GM21447 (cell line): ENCODE results near the gene MIX23.

ENCODE experiments used
- ATAC-seq: cut with Tn5 transposase; IDR thresholded peaks from one replicate; pipeline ENCODE4 v1.9.1; 2021; ENCODE audit not compliant: unreplicated experiment

The MIX23 gene

DNA sequence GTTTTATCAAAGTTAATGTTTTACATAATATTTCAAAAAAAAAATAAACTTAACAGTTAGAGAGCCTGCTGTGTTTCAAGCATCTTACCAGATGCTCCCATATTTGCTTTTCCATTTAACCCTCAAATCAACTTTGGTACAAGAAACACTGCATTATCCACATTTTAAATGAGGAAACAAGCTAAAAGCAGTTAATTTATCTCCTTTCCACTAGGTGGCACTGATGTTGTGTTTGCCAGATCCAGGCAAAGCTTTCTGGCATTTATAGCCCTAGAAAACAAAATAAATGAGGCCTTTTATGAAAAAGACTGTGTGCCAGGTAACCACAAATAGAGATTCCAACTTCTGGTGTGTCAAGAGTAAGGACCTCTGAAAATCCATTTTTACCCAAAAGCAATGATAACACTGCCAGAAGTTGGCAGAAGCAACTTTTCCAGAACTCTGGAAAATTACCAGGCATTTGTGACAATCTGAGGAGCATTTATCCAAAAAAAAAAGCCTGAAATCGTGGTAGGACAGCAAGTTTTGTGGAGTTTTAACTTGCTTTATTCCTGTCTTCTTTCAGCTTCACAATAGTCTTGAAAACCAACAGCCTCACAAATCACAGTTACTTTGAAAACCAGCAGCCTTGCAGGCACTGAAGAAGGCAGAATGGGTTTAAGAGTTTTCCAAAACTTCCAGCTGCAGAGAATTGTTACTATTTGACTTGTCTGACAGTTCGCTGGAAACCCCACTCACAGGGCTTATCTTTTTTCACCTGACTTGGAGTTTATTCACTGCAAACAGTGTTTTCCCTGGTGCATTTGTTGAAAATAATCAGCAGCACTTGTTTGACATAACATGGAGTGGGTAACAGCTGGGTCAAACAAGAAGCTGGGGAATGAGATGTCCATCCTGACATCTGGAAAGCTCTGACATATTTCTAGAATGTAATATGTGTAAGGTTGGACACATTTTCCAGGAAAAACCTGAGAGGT is 10.1 kb upstream of the MIX23 start:
- ATAC-seq: no peak

DNA sequence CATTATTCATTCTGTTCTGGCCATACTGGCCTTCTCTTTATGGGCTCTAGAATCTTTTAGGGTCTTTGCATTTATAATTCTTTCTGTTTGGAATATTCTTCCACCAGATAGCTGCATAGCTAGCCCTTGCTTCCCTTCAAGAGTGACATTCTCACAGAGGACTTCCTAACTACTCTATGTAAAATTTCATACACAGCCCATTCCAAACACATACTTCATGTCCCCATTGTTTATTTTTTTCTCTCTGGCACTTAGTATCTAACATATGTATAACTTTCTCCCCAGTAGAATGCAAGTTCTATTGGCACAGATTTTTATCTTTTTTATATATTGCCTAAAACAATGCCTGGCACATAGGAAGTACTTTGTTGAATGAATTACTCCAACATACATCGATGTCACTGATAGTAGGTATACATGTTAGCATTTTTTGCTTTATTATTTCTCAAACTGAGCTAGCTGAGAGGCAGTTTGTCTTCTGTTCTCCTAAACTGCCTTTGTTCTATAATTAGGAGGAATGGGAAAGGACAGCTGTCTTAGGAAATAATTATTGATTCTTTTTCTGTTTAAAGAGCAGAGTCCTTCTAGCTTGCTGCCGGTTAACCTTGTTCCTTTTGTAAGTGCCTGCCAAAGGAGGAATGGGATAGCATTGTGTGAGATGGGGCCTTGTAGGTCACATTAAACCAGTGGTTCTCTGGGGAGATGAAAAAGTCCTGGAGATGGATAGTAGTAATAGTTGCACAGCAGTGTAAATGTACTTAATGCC is 8.8 kb upstream of the MIX23 start:
- no peak for ATAC-seq

DNA sequence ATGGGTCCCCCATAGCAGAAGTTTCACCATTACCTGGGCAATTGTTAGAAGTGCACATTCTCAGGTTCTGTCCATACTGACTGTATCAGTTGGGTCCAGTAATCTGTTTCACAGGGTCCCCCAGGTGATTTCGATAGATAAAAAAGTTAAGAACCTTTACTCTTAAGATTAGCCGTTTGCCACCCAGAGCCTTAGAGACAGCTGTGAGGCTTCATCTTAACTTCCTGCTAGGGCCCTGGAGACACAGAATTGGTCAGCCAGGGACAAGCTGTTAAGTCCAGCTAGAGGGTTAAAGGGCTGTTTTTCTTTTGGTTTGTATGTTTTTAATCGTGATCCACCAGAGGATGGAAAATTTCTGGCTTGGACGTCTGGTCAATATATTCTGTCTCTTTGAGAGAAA is 7.6 kb upstream of the MIX23 start:
- ATAC-seq: no peak

DNA sequence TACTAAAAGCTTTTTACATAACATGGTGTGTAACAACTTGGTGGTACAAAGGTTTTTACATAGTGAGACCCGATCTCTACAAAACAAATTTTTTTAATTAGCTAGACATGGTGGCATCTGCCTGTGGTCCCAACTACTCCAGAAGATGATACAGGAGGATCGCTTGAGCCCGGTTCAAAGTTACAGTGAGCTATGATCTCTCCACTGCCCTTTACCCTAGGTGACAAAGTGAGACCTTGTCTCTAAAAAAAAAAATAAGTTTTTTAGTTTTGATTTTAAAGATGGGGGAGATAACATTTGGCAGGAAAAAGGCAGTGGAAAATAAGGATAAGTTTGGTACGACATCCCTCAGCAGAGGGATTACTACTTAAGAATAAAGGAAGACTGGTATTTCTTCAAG is 6.9 kb upstream of the MIX23 start:
- no peak for ATAC-seq

DNA sequence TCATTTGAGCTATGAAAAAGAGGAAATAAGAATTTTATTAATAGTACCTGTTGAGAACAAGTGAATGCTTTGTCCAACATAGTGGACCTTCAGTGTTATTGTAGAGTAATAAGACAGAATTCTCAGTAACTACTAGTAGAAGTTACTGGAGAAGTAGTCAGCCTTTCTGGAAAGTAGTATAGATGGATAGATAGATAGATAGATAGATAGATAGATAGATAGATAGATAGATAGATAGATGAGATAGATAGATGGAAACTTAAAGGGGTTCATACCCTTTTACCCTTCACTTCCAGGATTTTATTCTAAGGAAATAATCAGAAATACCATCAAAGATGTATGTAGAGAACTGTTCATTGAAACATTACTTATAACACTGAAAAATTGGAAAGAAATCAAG is 6.2 kb upstream of the MIX23 start:
- no peak for ATAC-seq

DNA sequence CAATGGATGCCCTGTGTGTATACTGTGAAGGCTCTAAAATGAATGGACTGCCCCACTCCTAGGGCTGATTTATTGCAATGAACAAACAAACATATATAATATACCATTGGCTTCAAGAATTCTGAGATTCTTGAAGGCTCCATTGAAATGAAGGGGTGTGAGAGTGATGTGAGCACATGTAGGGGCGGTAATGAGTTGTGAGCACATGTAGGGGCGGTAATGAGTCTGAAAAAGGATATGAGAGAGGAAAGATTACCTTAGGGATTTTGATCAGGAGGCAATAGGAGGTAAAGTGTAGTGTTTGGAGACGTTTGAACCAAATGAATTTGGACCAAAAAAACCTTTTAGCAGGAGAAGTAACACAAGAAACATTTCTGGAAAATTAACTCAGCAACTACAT is 4.7 kb upstream of the MIX23 start:
- ATAC-seq: no peak

DNA sequence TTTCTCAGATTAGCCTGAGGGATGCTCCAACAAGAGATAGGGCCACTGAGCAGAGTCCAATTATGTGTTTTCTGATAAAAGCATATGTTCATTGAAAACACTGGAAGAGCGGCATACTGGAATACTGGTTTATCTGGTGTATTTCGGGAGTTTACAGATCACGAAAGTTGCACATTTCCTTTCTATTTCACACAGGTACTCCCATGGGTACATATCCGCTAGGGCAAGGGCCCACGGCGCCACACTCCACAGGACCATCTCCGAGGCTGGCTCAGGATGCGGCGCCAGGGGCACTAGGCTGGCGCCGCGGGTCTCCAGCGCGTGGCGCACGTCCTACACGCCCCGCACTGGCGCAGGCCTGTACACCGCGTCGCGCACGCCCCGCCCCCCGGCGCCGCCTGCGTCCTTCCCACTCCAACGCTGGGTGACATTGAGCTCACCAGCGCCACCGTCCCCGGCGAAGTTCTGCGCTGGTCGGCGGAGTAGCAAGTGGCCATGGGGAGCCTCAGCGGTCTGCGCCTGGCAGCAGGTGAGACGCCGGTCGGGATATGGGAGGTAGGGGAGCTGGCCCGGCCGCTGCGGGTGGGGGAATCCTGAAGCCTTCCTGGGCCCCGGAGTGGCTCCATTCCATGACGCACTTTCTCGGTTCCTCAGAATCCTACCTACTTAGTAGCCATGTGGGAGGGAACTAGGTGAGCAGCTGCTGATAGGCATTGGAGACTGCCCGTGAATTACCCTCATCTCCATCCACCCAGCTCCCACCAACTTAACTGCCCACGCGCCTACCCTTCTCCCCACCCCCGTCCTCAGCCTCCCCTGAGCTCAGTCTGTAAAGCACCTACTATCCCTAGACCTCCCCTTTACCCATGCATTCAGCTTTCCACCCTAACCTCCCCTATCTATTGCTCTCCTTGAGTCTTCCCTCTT is 1.0 kb upstream of the MIX23 start, which contains the start of gene FAM162A:
FAM162A (plus strand) TSS at position 412 of the 927 bp plus-strand sequence; CDS start at position 496, 84 bp downstream.
- ATAC-seq: peak; percentile 80

DNA sequence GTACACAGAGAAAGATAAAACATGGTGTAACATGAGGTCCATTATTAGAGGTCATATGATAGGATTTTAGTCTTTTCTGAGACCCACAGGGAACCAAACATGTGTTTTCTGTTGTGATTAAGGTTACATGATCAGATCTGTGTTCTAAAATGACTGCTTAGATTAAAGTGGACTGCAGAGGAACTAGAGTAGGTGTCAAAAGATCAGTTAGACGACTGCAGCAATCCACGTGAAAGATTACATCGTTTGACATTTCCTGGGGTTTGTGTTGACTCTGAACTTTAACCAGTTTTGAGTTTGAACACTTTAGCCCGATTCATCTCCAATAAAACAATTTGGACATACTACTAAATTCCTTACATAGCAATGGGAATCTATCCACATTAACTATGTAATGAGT is 5.1 kb downstream of the MIX23 start:
- ATAC-seq: no peak

DNA sequence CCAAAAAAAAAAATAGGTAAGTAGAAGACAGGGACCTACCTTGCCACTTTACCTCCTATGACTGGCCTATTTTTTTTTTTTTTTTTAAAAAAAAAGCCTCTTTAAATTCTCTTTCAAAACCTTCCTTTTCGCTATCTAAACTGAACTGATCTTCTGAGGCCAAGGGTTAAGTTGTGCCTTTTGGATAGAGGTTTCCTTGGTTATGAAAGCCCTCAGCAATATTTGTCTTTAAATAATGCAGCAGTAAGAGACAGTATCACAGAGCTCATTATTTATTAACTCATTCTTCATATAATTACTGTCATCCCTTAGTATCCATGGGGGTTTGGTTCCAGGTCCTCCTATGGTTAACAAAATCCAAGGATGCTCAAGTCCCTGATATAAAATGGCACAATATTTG is 9.0 kb downstream of the MIX23 start:
- ATAC-seq: no peak

DNA sequence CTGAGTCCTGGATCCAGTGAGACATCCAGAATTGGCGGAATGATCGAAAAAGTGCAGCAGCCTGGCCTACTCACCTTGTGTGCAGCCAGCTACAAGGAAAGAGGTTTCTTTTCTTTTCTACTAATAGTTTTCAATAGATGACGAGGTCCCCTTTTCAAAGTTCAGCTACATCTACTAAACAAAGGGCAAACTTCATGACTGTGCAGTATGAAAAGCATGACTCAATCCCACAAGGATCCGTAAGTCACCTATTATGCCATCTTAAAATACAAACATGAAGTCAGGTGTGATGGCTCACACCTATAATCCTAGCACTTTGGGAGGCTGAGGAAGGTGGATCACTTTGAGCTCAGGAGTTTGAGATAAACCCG is 16.7 kb downstream of the MIX23 start:
- no peak for ATAC-seq

DNA sequence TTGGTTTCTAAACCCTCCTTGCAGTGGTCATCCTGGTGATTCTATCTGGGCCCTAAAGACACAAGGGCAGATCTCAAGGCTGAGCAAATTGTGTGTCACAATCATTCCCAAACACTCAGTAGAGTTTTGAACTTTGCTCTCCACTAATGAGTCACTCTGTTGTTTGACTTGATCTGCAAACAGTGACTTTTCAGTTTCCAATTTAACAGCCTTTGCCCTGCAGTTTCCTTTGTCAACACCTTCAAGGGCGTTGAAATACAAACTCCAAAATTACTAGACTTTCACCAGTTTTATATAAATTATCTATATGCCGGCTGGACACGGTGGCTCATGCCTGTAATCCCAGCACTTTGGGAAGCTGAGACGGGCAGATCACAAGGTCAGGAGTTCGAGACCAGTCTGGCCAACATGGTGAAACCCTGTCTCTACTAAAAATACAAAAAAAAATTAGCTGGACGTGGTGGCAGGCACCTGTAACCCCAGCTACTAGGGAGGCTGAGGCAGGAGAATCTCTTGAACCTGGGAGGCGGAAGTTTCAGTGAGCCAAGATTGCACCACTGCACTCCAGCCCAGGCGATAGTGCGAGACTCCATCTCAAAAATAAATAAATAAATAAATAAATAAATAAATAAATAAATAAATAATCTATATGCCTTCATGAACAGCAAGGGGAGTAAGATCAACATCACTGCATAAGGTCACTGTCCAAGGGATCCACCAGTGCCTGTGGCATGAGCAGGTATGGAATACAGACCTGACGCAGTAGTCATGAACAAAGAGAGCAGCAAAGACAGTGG is 17.3 kb downstream of the MIX23 start:
- peak; percentile 67 for ATAC-seq

DNA sequence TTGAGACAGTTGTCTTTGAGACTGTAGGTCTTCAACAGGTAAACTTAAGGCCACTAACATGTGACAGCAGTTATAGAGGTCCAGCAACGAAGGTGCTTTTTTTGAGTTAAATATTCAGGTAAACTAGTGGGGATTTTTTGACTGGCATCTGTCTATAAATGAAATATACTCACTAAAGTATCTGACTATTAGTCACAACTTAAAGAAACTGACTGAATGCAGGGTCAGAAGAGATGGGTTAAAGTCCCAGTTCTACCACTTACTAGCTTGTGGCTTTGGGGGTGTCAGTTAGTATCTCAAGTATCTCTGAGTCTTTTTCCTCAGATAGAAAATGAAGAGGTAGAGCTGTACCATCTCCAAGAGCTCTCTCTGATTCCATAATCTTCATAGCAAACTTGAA is 18.0 kb downstream of the MIX23 start:
- peak; percentile 36 for ATAC-seq

DNA sequence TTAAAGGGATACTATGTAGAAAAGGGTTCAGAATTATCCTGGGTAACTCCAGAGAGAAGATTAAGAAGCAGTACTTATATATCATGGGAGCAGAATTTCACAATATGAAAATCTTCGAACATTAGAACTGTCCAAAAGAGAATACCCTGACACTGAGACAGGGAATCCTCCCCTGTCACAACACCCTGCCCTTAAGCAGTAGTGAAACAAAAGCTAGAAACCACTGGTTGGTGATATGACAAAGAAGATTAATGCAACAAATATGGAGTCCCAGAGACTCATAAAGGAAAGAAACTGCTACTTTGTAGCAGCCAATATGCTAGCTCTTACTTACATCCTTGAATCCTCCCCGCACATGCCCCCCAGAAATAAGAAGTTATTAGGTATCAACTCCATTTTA is 18.5 kb downstream of the MIX23 start:
- no peak for ATAC-seq

DNA sequence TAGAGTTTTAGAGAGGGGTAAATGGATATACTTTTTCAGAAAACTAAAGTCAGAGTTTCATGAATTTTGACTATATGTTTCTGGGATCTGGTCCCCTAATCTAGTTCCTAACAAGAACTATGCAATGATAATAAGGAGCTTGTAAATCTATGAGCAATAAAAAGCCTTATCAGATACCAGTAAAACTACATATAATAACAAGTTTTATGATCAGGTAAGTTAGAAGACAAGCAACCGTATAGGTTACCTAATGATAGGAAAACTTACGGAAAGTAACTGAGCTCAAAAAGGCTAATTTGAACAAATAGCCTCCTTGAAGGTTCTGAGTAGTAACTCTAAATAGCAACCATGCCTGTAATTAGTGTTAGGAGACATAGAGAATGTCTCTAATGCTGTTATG is 21.0 kb downstream of the MIX23 start:
- ATAC-seq: no peak

DNA sequence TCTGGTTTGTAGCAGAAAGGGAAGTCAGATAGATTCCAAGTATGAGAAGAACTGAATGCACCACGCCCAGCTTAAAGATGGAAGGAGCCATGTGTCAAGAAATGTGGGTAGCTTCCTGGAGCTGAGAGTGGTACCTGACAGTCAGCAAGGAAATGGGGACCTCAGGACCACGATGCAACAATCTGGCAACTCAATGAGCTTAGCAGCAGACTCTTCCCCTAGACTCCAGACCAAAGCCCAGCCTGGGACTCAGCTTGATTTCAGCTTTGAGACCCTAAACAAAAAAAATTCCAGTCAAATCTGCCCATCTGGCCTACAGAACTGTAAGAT is 24.4 kb downstream of the MIX23 start:
- no peak for ATAC-seq

DNA sequence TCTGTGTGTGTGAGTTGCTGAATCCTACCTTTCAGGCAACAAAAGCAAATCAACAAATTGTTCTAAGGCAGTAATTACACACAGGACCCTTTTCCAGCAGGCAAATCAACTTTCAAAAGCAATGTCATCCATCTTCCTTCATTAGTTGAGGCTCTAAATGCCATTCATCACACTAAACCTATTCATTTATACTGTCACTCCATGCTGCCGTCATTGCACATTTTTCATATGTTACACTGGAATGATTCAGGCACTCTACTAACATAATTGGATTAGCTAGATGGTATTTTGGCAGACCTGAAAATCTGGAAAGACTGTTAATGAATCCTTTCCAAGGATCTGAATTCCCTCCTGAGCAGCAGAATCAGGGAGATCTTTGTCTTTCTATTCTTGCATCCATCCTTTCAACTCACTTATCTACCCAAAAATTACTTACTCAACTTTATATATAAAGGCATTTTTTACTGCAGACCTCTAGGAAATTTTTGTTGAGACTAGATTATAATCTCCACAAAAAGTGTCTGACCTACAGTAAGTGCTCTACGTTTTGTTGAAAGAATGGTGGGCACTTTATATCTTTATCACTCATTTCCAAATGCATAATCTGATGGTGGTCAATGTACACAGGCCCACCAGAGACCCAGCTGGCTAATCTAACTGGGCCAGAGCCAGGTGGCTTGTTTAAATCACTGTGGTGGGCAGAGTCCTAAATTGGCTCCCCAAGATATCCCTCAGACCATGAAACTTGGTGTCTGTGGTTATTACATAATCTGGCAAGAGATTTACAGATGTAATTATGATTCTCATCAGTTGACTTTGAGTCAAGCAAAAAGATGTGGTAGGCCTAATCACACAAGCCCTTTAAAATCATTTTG is 25.0 kb downstream of the MIX23 start:
- no peak for ATAC-seq

DNA sequence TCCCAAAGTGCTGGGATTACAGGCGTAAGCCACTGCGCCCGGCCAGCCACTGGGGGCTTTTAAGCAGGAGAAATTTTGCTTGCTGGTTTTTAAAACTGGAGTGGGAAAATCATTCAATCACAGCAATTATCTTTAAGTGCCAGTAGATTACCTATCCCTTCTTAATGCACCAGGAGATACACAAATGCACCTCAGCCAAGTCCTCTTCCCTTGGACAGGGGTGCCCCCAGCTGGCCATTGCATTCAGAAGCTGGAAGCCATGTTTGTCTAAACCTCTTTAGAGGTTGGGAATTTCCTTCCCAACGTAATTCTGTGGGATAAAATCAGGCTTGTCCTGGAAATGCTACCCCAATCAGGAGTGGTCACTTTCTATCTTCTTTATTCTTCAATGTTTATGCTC is 26.6 kb downstream of the MIX23 start:
- no peak for ATAC-seq

DNA sequence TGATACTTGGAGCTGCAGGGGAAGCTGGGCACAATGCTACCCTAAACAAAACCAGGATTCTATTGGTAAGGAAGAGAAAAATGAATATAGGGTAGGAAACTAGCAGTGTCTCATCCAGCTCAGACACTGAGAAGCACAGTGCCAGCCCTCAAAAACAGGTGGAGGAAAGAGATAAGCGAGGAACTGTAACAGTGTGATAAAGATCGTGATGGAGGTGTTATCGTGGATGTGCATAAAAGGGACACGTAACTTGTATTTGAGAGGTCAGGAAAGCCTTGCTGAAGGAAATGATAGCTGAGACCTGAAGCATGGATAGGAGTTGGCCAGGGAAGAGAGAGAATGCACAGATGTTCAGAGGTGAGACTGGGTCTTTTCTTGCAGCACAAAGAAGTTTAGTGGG is 27.4 kb downstream of the MIX23 start:
- no peak for ATAC-seq

DNA sequence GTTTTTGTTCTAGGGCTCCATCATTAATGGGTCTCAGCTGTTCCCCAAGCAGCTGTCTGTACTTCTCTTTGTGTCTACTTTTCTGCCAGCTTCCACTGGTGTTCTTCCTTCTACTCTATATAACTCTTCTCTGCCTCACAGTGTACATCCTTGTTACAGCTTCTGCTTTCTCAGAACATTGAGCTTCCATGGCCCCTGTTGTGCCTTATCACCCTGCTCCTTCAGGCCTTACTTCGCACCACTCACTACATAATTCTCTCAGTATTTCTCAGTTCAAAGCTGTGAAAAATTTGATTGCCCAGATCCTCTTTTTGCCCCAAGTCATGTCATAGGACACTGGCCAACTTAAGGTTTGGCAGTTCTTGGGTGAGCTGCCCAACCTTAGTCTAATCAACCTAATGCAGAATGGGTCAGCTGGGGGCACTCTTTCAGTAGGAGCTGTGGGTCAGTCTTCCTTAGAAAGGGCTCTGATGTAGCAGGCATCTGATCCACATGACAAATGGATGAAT is 29.1 kb downstream of the MIX23 start:
- no peak for ATAC-seq
